Activated CD4-positive, alpha-beta T cell treated with anti-CD3 and anti-CD28 coated beads, Interleukin-2, Interleukin-4, amounts not matched to agents 100 ng/mL and 50 ng/mL, durations not matched to agents 16 hours and 8 hours (primary cell): ENCODE data around the gene CD93.

Experiments used
- DNase-seq: peaks from one replicate; pipeline ENCODE4 v3.0.0-alpha.2; 2020; ENCODE audit warnings: low spot score

The CD93 gene

DNA sequence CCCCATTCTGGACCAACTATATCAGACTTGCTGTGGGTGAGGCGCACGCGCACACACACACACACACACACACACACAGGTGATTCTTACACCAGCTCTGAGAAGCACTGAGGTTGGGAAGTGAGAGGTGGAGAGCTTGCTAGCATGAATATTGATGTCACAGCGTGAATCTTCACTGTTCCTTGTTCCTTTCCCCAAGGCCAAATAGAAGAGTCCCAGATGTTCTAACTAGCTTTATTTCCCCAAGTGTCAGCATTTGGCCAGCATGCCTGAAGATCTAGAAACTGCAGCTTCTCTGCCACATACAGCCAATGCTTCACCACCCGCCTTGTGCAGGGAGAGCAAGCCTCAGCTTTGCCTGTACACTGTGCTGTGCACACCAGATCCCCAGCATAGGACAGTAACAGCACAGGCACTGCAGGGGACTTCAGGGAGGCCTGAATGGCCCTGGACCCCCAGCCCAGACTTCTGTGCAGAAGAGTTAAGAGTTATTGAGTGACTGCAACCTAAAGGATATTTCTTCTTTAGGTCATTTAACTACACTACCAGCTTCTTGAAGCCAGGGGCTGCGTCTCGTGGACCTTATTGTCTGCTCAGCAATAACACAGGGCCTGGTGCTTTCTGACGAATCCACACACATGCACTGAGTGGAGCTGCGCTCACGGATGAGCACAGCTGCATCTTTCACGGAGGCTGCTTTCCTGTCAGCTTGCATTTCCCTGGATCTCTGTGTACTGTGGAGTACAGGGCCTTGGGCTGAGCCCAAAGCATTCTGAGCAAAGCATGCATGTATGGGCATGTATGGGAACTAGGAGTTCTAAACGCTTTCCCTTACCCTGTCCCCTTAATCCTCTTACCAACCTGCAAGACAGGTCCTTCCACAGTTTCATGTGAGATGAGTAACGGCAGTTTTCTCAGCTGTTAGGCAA is 13.9 kb upstream of the CD93 start:
- no peak for DNase-seq

DNA sequence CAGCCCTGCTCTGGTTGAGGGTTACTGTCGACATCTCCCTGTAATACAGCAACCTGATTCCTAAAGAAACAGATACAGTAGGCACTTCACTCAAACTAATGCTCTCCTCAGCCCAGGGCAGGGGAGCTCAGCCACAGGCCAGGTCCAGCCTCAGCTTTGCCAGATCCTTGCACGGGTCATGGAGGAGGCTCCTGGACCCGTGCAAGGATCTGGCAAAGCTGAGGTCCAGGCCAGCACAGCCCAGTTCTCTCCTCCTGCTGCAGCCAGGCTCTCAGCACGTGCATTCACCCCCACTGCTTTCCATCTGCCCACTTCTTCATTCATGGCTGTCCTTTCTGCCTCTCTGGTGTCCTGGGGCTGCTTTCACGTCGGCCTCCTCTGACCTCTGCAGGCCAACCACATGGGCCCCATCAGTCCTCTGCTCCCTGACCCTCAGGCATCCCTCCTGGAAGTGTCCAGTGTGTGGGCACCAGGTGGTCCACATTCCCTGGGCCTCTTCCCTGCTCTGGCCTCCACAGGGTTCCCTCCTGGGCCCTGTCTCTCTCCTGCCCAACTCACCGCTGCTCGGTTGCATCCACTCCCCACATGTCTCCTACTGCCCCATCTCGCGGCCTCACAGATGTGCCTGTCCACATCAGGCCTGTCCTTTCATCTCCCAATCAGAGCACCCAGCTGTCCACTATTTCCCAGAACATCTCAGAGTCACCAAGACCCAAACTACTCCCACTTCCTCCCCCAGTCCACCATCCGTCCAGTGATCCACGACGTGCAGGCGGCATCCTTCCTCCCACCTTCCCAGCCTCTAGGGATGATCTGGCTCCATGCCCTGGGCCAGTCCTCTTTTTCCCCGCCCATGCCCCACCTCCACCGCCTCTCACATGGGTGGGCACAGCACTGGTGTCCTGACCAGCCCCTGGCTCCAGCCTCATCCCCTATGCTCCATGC is 11.8 kb upstream of the CD93 start:
- DNase-seq, result no peak

DNA sequence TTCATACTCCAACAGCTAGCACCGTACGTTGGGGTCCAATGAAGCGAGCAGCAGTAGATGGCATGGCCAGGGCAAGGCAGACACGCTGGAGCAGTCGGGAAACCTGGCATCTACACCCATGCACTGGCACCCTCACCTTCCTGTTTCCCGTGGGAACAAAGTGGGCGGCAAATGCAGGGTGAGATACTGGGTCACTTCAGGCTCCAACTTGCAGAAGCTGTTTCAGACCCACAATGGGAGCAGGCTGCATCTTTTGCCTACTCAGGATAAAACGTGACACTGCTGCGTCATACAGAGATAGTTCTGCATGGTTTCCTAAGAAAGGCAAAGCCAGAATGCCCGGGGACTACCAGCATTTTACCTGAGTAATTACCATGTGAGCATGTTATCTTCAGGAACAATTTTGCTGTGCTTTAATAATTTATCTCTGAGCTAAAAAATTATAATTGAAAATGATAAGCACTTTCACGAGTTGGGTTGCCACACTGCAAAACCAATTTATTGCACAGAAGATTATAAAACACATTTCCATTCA is 10.9 kb upstream of the CD93 start:
- DNase-seq, result no peak

- DNase-seq, result no peak
These were observed 10.0 kb upstream of the CD93 start for GRCh38 chr20:23096097-23096496.

GRCh38 chr20:23095499-23095898 is 9.4 kb upstream of the CD93 start:
- no peak for DNase-seq

DNA sequence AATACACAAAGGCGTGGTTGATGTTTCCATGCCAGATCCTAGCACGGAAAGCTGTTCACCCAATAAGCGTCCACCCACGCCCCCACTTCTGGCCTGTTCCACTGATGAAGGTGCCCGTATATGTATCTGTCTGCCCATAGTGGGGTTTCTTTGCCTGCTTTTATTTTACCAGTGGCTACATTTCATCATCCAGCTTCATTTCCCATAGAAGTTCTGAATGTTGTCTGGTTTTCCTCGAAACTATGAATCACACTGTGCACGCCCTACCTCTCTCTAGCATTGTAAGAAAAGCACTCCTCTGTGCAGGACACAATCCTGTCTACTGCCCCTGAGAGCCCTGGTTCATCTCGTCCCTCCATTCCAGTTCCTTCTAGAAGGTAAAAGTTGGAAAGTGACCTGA is 8.8 kb upstream of the CD93 start:
- DNase-seq, result no peak

DNA sequence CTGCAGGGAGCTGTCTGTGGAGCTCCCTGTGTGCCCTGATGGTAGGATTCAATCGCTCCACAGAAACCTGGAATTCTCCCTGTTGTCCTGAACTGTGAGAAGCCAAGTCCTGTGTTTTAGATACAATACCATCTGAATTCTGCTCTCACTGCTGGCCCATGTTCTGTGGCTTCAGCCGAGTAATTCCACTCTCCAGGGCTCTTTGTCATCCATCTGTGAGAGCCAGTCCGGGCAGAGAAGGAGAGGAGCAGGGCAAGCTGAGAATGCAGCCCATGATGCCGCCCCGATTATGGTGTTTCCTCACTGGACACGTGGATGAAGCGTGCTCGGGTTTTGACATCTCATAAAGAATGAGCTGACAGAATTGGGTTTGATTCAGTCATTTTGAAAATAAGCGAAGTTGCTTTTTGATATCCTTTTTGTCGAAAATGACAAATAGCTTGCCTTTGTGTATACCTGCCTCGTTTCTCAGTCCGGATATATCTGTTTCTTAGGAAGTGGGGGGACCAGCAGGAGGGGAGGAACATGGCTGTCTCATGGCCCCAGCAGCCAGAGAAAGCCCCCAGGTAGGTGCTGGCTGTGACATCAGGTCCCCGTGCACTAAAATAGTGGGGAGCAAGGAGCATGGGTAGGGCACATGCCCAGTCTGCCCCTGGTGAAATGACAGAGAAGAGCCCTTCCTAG is 8.2 kb upstream of the CD93 start:
- peak; percentile 51 for DNase-seq

DNA sequence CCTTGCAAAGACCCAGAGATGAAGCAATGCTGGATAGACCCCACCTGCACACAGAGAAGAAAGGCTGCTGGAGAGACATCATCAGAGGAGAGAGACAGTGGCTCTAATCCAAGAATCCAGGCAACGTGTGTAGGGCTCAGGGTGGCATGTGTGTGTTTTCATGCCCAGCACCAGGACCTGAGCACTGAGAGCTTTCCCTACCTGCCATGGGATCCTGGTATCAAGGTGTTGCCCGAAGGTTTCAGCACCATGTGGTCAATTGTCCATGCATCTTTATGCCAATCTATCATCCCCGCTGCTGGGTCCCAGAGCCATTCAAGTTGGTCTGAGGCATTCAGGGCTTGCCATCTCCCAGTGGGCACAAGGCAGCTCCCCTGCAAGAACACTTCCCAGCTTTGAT is 7.5 kb upstream of the CD93 start:
- no peak for DNase-seq

DNA sequence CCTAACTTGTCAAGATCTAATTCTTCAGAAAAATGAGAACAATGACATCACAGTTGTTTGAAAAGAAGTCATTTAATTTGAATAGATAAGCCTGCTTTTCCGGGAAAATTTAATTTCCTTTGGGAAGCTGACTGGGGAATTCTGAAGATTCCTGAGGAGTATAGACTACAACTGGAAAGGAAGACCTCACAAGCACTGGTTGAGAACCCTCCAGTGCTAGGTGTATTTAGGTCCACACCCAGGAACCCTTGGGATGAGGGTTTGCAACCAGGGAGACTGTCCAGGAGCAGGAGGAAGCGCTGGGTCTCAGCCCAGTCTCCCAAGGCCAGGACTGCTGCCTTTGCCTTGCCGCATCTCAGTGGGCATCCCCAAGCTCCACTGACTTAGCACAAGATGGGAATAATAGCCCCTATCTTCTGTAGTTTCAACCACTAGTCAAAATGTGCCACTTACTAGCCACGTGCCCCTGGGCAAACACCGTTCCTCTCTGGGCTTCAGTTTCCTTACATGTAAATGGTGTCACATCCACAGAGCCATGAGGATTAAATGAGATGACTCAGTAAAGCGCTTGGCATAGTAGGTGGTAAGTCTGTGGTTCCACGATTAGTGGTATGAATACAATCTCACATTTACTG is 6.9 kb upstream of the CD93 start:
- DNase-seq, result peak; percentile 19

- no peak for DNase-seq
These were observed 6.2 kb upstream of the CD93 start for GRCh38 chr20:23092384-23092756.

DNA sequence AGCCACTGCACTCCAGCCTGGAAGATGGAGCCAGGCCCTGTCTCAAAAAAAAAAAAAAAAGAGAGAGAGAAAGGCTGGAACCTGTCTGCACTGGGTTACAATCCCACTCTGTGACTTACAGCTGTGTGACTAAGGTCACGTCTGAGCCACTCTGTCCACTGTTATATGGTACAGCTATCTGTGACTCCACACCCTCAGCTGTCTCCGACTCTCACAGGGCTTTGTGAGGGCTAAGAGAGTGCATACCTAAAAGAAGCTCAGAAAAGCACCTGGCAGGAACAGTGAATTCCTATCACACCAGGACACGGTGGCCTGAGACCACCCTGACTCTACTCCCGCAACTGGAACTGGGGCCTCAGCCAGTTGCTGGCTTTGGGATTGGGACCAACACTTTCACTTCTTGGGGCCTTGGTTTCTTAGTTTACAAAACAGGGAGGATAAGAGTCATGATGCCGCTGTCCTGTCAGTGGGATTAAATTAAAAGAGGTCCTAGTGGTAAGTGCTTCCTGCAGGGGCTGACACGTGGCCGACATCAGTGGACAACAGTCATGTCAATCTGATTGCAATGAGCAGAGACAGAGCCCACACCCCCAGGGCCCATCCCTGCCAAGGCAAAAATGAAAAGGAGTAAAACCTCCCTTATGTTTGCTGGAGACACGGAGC is 5.7 kb upstream of the CD93 start:
- no peak for DNase-seq

DNA sequence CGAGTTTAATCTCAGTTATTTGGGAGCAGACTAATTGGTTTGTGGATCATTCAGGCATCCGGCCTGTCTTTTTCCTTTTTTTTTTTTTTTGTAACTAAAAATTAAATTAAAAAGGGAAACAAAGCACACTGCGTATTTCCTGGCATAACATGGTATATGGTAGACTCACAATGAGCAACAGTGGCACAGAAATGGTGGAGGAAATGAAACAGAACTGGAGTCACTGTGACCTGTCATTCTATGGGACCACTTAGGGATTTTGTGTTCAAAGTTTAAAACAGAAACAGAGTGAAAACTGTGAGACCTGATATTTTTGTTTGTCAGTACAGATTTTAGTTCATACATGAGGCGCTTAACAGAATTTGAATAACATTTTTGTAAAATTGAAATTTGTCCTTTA is 4.8 kb upstream of the CD93 start:
- DNase-seq, result no peak

DNA sequence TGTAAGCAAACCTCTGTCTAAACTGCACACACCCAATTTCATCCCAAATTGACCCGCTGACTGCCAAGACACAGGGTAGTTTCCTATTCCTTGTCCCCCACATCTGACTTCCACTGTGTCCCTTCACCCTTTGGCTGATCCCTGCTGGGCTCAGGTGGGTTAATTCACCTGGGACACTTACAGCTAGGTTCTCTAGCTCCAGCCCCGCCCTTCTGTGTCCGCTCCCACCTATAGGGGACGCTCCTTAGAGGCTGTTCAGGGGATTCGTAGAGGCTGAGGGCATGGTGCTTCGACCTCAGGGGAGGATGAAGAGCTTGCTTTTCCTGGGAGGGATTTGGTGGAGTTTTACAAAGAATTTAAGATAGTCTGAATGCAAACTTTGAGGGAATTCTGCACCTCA is 4.0 kb upstream of the CD93 start:
- no peak for DNase-seq

- no peak for DNase-seq
These were observed 2.7 kb upstream of the CD93 start for GRCh38 chr20:23088866-23089265.

DNA sequence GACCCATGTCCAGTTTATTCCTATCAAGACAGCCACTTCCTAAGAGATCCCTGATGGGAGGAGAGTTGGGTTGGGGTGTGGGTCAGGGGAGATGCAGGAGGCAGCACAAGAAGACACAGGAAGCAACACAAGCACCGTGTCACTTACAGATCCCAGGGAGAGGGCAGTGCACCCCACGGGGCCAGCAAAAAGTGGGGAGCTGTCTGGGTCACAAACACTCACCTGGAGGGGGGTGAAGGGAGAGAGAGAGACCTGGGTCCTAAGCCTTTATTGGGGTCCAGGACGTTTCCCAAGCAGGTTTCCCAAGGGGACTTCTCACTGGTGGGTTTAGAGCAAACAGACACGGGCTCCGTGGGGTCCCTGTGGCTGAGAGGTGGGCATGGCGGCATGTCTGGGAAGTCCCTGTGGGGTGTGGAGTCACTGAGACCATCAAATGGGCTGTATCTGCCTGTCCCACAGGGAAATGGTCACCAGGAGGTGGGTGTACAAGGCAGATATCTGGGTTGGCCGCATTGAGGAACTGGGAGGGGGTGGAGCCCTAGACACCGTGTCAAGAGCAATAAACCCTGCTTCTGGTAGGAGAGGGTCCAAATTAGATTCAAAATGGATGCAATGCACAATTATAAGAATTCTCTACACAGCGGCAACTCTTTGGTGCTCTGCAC is 1.6 kb upstream of the CD93 start:
- DNase-seq, result no peak

- no peak for DNase-seq
These were observed 847 bp upstream of the CD93 start for GRCh38 chr20:23086931-23087411.

DNA sequence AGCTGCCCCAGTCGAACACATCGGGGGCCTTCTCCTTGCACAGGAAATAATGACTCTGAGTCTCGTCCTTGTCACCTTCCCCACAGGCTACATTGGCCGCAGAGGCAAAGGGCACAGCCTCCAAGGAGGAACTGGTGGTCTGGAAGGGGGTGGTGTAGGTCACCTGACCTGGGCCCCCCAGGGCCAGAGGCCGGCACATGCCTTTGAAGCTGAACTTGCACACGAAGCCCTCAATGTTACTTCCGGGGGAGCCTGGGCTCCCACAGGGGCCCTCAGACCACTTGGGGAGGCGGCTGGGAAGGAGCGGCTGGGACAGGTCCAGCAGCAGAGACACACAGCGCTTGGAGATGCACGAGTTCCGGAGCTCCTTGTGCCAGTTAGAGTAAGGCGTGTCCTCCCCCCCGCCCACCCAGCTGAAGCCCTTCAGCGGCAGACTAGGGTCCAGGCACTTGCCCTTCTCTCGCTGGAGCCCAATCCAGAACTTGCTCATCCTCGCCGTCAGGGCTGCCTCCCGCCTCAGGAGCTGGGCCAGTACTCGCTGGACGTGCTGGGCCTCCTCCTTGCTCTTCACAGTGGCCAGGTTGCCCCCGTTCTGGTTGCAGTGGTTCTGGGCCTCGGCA is 578 bp downstream of the CD93 start:
- DNase-seq, result no peak

- DNase-seq, result no peak
These were observed 1.2 kb downstream of the CD93 start for GRCh38 chr20:23084845-23085365.

DNA sequence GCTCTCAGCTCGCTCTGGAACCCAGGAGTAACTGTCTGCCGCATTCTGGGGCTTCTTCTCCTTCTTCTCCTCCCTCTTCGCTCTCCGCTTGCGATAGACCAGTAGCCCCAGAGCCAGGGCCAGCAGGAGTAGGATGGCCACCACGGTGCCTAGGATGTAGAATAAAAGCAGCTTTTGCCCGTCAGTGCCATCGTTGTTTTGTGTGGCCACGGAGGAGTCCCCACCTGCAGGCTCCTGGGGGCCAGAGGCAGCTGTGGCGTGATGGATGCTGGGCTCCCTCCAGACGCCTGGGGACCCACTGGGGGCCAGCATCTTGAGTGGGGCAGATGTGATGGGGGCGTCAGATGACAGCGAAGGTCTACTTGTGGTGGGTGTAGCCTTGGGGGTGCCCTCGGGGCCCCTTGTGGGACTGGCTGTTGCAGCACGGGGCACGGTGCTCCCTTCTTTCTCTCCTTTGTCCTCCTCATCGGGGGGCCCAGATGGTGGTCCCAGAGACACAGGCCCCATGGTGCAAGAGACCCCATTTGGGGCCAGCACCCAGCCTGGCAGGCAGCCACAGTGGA is 1.8 kb downstream of the CD93 start:
- DNase-seq, result no peak
